ENCODE measurements around the gene MRPL23. TPM values are rescaled to one million over a fixed set of nuclear protein-coding genes. Genes with fewer than 3 reads are reported as not detected.

MRPL23 gene
- 33.5 TPM for total RNA-seq

DNA sequence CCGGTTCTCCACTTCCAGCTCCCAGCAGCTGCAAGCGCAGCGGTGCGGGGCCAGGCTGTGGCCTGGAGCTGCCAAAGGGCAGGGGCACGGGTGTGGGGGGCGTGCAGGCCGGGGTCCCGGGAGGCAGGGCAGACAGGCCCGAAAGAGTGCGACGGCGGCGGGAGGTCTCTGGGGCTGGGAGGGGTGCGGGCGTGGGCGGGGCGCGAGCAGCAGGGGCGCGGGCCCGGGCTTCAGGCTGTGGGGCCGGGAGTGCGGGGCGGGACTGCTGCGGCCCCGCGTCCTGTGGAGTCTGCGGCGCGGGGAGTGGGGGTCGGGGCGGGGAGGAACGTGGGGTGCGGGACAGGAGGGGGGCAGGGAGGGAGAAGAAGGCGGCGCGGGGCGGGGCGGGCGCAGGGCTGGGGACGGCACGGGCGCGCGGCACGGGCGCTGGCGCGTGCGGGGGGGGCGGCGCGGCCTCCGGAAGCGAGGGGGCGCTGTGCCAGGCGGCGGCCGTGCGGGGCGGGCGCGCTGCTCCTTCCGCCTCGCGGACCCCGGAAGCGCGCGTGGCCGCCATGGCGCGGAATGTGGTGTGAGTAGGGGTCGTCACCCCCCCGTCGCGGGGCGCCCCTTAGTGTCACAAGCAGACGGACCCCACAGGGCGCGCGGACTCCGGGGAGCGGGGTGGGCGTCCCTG lies at the start of gene MRPL23:
MRPL23 (plus strand) TSS at position 521 of the 673 bp plus-strand sequence; CDS start at position 552, 31 bp downstream.

DNA sequence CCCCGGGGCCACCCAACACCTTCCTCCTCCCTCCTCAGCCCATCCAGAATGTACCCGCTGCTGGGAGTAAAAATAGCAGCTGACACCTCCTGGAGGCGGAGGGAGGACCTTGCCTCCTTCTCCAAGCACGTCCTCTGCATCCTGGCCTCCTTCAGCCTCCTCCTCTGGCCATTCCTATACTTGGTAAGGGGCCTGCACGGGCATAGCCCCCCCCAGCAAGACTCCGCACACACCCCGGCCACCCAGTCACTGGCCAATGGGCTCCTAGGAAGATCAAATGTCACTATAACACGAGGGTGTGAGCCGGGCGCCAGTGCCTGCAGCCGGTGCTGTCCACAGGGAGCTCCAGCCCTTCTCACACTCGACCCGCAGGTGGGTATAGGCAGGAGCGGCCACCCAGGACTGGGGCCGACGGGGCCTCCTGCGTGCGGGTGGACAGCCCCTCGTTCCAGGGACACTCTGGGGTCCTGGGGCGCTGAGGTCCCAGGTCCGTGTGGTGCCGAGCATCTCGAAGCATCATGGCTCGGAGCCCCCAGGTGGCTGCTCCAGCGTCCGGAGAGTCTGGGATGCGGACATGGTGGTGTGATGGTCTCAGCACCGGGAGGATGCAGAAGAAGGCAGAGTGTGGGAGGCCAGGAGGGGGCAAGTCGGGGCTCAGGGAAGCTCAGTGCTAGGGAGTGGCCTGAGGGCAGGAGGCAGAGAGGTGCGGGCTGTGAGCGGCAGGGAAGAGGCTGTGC lies 27.6 kb upstream of the MRPL23 start, which contains the start of gene TNNT3:
TNNT3 (plus strand) TSS at position 313 of the 737 bp plus-strand sequence. CDS start 3,172 bp downstream, outside the sequence.

DNA sequence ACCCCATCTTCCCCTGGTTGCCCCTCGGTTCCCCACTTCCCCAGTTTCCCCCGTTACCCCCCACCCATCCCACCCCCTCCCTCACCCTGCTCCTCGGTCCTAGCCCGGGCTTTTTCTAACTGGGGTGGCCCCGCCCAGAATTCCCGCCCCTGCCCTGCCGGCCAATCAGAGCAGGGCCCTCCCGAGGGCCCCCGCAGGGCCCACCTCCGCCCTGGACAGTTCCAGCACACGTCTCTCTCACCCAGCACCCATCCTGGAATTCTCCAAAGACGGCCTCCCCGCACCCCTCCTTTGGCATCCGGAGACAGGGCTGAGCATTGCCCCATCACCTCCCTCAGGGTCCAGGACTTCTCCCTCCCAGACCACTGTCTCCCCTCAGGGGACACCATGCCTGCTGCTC lies 50.6 kb downstream of the MRPL23 start, which contains the start of gene H19:
H19 (minus strand) TSS at position 88 of the 400 bp plus-strand sequence.

Other genes starting within 250 kb of the MRPL23 start
- gene IFITM10, start 196.7 kb upstream of the MRPL23 start, total RNA-seq, result 9.5 TPM
- gene CTSD, start 183.4 kb upstream of the MRPL23 start, total RNA-seq, result 167 TPM
- gene SYT8, start 112.3 kb upstream of the MRPL23 start, total RNA-seq, result 9.7 TPM
- gene TNNI2, start 108.4 kb upstream of the MRPL23 start, total RNA-seq, result 103 TPM
- 29.1 TPM for gene LSP1, start 94.2 kb upstream of the MRPL23 start, total RNA-seq
- gene PRR33, start 55.4 kb upstream of the MRPL23 start, total RNA-seq, result 0.16 TPM
- 154 TPM for gene TNNT3, start 27.6 kb upstream of the MRPL23 start, total RNA-seq
- 3,111 TPM for gene H19, start 50.5 kb downstream of the MRPL23 start, total RNA-seq
- gene IGF2, start 192.1 kb downstream of the MRPL23 start, total RNA-seq, result 458 TPM
- gene INS, start 213.9 kb downstream of the MRPL23 start, total RNA-seq, result not detected
- 2.3 TPM for gene TH, start 224.5 kb downstream of the MRPL23 start, total RNA-seq

Measured in camera-type eye (tissue), 1 donor.